Hypothalamus (tissue), 51 donors: ENCODE data around the gene DOCK3.
"Not testable (repeated sequence)": the region's sequence is repeated elsewhere in the genome, so short reads cannot be mapped to it uniquely, and the experiment has no call there.

Source experiments
- DNase-seq, 51 donors: peaks; one replicate each; lab custom pipeline; 2025; lab: John Stamatoyannopoulos, UW

DOCK3 gene

DNA sequence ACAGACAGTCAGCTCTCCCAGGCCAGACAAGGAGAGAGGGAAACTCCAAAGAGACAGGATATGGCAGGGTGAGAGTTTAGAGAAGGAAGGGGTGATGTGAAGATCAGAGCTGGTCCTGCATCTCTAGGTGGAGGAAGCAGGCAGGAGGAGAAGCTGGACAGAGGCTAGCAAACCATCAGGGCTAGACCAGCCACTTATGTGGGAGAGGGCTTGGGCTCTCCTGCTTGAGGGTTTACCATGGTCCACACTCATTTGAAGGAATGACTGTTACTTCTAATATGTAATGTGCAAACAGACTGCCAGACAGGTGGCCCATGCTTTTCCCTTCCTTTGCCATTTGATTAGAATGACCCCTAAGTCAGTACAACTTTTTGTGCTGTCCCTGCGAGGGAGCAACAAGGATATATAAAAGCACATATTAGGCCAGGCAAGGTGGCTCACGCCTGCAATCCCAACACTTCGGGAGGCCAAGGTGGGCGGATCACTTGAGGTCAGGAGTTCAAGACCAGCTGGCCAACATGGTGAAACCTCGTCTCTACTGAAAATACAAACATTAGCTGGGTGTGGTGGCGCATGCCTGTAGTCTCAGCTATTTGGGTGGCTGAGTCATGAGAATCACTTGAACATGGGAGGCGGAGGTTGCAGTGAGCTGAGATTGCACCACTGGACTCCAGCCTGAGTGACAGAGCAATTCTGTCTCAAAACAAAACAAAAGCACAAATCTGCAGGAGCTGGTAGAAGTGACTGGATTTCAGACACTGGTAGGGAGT, 669.4 kb downstream of the DOCK3 start:
- DNase-seq, result no peak

DNA sequence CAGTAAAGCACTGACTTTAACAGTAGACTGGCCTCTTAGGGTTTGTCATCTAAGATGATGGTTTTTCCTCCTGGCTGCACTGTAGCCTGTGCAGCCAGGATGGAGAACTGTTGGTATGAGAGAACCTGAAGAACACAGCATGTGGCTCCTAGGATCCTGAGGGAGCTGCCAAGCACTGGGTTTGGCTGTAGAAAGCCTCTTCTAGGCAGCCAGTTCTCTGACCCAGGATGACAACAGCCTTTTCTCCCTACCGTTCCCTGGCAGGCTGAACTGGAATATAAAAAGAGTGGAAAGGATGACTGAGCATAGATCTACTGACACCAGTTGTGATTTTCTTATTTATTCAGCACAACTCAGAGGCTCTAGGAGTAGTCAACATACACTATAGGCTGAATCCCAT, 676.0 kb downstream of the DOCK3 start:
- peak in 12 of 51 donors; percentile 2 to 36 (median 14) for DNase-seq

GRCh38 chr3:51353131-51353530, 678.4 kb downstream of the DOCK3 start:
- no peak for DNase-seq

- no peak for DNase-seq
Observed at GRCh38 chr3:51353691-51354090, 679.0 kb downstream of the DOCK3 start.

DNA sequence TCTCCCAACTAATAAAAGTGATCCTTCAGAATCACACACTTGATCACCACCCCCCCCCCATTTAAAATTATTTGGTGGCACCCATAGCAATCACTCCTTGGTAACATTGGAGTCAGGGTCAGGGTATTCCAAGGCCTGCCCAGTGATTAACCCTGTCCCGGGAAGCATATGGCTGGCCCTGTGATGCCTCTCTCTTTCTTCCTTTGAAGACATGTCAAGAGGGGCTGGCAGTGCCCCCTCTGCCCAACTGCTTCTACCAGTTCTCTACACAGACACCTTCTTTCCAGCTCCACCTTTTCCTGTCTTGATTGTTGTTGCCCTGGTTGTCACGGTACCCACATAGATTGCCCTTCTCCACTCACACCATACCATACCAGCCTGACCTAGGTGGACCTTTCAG, 679.4 kb downstream of the DOCK3 start:
- no peak for DNase-seq

DNA sequence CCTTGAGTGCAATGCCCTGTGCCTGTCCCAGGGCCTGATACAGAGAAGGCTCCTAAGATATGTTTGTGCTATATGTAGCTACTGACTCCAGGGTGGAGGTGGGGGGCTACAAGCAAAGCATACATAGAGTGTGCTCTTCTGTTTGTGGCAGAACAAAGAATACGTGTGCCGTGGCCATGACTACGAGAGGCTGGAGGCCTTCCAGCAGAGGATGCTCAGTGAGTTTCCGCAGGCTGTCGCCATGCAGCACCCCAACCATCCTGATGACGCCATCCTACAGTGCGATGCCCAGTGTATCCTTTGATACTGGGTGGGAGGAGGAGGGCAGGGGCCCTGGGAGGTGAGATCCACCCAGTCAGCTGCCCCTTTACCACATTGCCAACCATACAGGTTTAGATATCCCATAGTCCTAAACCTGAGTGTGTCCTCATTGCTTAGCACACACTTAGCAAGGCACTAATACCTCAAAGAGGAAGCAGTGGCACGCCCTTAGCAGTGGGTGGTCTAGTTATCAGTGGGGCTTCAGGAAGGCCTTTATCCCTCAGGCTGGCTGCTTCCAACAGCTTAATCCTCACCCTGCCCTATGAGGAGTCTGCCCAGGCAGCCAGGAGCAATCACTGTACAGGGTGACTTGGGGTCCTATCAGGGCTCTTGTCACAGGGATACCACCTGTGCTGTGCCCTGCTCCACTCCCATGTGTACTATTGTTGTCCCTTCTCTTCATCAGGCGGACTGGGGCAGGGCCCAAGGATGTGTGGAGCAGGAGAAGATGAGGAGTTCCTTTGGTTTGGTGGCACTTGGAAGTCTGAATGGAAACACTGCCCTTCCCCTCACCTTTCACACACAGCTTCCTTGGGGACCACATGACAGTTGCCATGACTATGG, 680.2 kb downstream of the DOCK3 start:
- DNase-seq, result peak in 2 of 51 donors; percentile 3 to 25

GRCh38 chr3:51355891-51356578, 681.3 kb downstream of the DOCK3 start:
- DNase-seq, result no peak

DNA sequence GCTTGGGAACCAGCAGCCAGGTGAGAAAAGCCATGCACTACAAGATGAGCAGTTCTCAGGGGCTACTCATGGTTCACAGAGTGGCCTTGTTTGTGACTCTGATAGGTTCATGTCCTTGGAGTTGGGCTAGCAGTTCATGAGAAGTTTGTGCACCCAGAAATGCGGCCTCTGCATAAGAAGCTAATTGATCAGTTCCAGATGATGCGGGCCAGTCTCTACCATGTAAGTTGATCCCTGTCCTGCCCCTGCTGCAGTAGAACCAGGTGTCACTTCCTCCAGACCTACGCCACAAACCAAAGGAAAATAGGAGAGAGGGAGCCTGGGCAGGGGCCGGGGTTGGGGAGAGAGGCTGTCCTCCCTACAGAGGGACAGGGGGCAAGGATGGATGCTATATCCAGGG, 683.1 kb downstream of the DOCK3 start:
- no peak for DNase-seq

DNA sequence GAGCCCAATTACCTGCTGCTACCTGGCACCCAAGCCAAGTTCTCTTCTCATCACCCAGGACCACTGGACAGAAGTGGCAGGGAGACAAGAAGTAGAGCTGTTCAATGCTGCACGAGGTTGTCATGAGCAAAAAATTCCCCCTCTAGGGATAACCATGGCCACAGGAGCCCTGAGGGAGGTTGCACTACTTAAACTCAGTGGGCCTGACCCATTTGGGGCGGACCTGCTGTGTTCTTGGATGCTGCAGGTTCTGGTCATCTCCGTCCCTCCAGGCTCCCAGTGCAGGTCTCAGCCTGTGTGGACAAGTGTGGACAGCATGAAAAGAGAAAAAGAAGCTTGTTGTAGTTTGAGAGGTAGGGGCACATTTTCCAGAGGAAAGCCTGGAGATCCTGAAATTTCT, 684.3 kb downstream of the DOCK3 start:
- no peak for DNase-seq

DNA sequence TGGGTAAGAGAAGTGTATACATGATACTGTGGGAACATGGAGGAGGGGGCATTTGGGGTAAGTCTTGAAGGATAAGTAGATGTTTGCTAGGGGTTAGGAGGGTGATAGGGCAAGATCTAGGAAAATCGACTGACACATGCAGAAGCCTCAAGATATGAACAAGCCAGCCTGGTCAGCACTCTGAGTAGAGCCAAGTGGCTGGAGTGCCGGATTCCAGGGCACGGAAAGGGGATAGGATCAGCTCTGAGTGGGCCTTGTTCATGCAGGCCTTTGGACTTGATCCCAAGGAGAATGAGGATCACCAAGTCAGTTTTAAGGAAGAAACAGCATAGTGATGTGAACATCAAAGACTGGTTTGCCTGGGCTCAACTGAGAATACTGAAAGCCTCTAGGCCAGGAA, 686.1 kb downstream of the DOCK3 start:
- DNase-seq, result no peak

GRCh38 chr3:51361746-51362145, 687.0 kb downstream of the DOCK3 start:
- DNase-seq, result no peak

- no peak for DNase-seq
Observed at GRCh38 chr3:51362476-51362875, 687.7 kb downstream of the DOCK3 start.

- not testable (repeated sequence) for DNase-seq
Observed at GRCh38 chr3:51368276-51368675, 693.5 kb downstream of the DOCK3 start.

GRCh38 chr3:51371943-51372557, 697.3 kb downstream of the DOCK3 start:
- DNase-seq, result peak in 16 of 51 donors; percentile 4 to 45 (median 16)

DNA sequence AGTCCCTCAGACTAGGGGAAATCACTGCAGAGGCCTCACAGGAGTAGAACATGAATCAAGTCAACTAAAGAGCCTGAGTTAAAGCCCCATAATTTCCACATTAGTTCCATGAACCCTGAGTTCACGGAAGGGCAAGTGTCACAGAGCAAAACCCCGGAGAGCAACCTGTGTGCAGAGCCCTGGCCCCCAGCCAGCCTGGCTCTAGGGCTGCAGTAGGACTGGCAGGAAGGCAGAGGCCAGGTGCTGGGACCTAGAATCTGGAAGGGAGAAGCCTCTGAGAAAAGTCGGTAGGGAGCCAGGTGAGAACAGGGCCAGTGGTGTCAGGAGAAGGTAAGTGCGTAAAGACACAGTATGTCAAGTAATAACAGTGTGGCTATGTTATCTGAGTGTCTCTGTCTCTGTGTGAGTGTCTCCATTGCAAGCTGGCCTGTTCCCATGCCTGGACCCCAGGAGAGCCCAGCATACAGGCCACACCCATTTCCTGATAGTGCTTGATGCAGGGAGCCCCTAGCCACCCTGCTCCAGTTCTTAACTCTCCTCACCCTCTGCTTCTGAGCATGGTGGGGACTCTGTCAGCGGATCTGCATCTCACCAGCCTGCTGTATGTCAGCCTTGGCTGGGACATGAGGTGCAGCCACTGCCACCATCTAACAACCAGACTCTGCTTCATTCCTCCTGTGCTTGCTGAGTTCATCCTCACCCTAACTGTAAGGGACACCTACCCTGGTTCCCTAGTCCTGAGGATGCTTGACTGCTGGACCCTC, 699.1 kb downstream of the DOCK3 start:
- DNase-seq, result no peak

DNA sequence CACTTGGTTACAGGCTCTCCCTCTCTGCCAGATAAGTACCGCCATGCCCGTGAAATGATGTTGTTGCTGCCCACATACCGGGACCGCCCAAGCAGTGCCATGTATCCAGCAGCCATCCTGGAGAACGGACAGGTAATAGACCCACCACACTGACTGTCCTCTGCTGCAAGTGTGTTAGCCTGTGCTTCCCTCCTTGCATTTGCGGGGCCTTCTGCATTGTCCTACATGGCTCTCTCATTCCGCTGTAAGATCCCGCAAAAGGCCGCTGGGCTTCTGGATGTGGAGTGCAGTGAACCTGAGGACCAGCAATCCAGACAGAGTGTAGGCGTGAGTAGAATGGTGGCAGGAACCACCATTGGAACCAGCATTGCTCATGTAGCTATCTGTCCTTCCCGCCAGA, 699.7 kb downstream of the DOCK3 start:
- no peak for DNase-seq

DNA sequence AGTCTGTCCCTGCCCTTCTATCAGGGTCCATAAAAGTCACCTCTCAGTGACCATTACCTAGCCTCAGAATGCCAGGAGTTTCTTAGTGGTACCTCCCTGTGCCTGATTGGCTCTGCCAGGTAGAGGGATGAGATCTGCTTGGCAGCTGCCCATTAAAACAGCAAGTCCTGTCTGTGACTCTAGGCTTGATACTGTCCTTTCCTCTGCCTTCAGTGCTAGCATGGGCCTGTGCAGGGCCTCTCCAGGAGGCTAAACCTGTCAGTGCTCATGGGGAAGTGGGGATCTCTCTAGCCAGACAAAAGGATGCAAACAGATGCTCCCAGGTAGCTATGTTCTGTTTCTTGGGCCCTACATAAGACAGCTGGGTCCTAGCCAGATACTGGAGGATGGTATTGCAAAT, 700.4 kb downstream of the DOCK3 start:
- no peak for DNase-seq

GRCh38 chr3:51375571-51375970, 700.8 kb downstream of the DOCK3 start:
- DNase-seq, result no peak

GRCh38 chr3:51378065-51378464, 703.3 kb downstream of the DOCK3 start:
- DNase-seq, result no peak

- DNase-seq, result no peak
Observed at GRCh38 chr3:51378726-51379125, 704.0 kb downstream of the DOCK3 start.
